Panc1 (cell line): ENCODE results near the gene PIK3R5. TPM values are rescaled to one million over a fixed set of nuclear protein-coding genes. Genes with fewer than 3 reads are reported as not detected.

Experiments
- ATAC-seq: fragments of 200-7000 bp; cut with Tn5 transposase; 2 replicates; pipeline ENCODE4 v1.9.1; 2020; ENCODE audit warnings: mild to moderate bottlenecking, moderate library complexity
- BruUV-seq: library from RNA; stranded (reverse); fragments of 400-500 nt; replicated peaks from 2 replicates; lab custom pipeline; 2021; lab: Mats Ljungman, UMichigan
- CTCF ChIA-PET: fragments of 300-600 bp; sonication (Branson Sonifier 250); formaldehyde crosslinking; loops from one replicate; lab custom pipeline; 2022; ENCODE audit warnings: antibody characterized with exemption; lab: Charles Lee
- POLR2A ChIA-PET: fragments of 300-600 bp; sonication (Branson Sonifier 250); formaldehyde crosslinking; loops from one replicate; lab custom pipeline; 2022; ENCODE audit warnings: antibody characterized with exemption; lab: Charles Lee
- DNase-seq: peaks from one replicate; pipeline ENCODE4 v3.0.0-alpha.2; 2010; ENCODE audit warnings: low read depth, low spot score
- H3K27ac ChIP-seq: 2 replicates; pipeline ENCODE4 v1.5.1; 2011; ENCODE audit warnings: mild to moderate bottlenecking, low read length, inconsistent platforms
- H3K27me3 ChIP-seq: fragments of 200-500 bp; sonication (Bioruptor generic); 2 replicates; pipeline ENCODE4 v1.6.0; 2014; ENCODE audit warnings: low read length, inconsistent platforms; ENCODE audit not compliant: control insufficient read depth, insufficient read depth
- H3K36me3 ChIP-seq: fragments of 200-500 bp; sonication (Bioruptor generic); 2 replicates; pipeline ENCODE4 v1.5.1; 2014; ENCODE audit warnings: inconsistent platforms, mild to moderate bottlenecking, low read length, moderate library complexity; ENCODE audit not compliant: control insufficient read depth, insufficient read depth
- H3K4me1 ChIP-seq: 2 replicates; pipeline ENCODE4 v1.5.1; 2011; ENCODE audit warnings: inconsistent platforms, mild to moderate bottlenecking, low read length, moderate library complexity; ENCODE audit not compliant: control insufficient read depth, insufficient read depth
- H3K4me3 ChIP-seq, 2 experiments: 2 replicates each; pipeline ENCODE4 v1.5.1; 2011 to 2012; ENCODE audit warnings: low read depth in 2 of 2, low read length in 2 of 2, mild to moderate bottlenecking in 2 of 2, inconsistent platforms in 1 of 2, moderate library complexity in 1 of 2
- H3K9me3 ChIP-seq: fragments of 200-500 bp; sonication (Bioruptor generic); 2 replicates; pipeline ENCODE4 v1.5.1; 2014; ENCODE audit warnings: low read depth, mild to moderate bottlenecking, inconsistent platforms, low read length, moderate library complexity; ENCODE audit not compliant: control insufficient read depth, insufficient read depth
- POLR2AphosphoS5 ChIP-seq: IDR thresholded peaks from 2 replicates; pipeline ENCODE4 v1.6.1; 2012; ENCODE audit warnings: mild to moderate bottlenecking, low read depth, low read length, moderate library complexity
- SIN3A ChIP-seq: IDR thresholded peaks from 2 replicates; pipeline ENCODE4 v1.6.1; 2012; ENCODE audit warnings: low read depth, mild to moderate bottlenecking, low read length, moderate library complexity, borderline replicate concordance; ENCODE audit not compliant: insufficient read depth
- TCF7L2 ChIP-seq: IDR thresholded peaks from 2 replicates; pipeline ENCODE4 v1.6.1; 2011; ENCODE audit warnings: mild to moderate bottlenecking, low read depth, low read length, inconsistent platforms
- in situ Hi-C: cut with HindIII; loops from 2 replicates; pipeline ENCODE4 v1.10.0; 2016; ENCODE audit warnings: low sequenced_read_pairs, low pct_unique_long_range_greater_than_20kb
- intact Hi-C: fragments of 100-400 bp; cut with micrococcal nuclease; formaldehyde crosslinking; loops from one replicate; pipeline ENCODE4 v1.10.0; 2022; ENCODE audit not compliant: unreplicated experiment
- total RNA-seq: library from RNA; stranded (reverse); gene quantifications from one replicate; pipeline ENCODE4 v1.2.1, GENCODE V29; 2021; ENCODE audit not compliant: unreplicated experiment
- TF ChIP-seq, protein P1 (sequence below), 2 experiments: IDR thresholded peaks; 2 replicates each; pipeline ENCODE4 v1.6.1; 2011 to 2012; ENCODE audit warnings: low read depth in 2 of 2, control low read depth in 1 of 2, low read length in 1 of 2, mild to moderate bottlenecking in 1 of 2, moderate library complexity in 1 of 2; ENCODE audit not compliant: insufficient read depth in 1 of 2
- TF ChIP-seq, protein P2 (sequence below): fragments of 450-650 bp; IDR thresholded peaks from 2 replicates; pipeline ENCODE4 v1.5.1; 2017; ENCODE audit warnings: mild to moderate bottlenecking

The PIK3R5 gene
- total RNA-seq, 1 experiment from 2014 or later: 0.15 TPM

DNA sequence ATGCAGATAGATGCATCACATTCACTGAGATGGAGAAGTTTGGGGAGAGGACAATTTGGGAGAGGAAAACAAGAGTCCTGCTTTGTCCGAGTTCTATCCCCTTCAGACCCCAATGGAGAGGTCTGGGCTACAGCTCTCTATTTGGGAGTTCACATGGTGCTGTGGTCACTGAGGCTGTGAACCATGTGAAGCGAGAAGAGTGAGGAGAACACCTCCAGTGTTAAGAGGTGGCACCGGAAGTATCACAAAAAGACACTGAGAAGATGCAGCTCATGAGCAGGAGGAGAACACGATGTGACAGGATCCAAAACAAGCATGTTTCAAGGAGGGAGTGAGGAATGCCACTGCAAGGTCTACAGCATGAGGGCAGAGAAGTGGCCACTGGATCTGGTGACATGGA is 39.7 kb downstream of the PIK3R5 start:
- TF ChIP-seq, protein P1, sequence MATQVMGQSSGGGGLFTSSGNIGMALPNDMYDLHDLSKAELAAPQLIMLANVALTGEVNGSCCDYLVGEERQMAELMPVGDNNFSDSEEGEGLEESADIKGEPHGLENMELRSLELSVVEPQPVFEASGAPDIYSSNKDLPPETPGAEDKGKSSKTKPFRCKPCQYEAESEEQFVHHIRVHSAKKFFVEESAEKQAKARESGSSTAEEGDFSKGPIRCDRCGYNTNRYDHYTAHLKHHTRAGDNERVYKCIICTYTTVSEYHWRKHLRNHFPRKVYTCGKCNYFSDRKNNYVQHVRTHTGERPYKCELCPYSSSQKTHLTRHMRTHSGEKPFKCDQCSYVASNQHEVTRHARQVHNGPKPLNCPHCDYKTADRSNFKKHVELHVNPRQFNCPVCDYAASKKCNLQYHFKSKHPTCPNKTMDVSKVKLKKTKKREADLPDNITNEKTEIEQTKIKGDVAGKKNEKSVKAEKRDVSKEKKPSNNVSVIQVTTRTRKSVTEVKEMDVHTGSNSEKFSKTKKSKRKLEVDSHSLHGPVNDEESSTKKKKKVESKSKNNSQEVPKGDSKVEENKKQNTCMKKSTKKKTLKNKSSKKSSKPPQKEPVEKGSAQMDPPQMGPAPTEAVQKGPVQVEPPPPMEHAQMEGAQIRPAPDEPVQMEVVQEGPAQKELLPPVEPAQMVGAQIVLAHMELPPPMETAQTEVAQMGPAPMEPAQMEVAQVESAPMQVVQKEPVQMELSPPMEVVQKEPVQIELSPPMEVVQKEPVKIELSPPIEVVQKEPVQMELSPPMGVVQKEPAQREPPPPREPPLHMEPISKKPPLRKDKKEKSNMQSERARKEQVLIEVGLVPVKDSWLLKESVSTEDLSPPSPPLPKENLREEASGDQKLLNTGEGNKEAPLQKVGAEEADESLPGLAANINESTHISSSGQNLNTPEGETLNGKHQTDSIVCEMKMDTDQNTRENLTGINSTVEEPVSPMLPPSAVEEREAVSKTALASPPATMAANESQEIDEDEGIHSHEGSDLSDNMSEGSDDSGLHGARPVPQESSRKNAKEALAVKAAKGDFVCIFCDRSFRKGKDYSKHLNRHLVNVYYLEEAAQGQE (IDR thresholded peaks at IDR 0.05; ENCODE audit: insufficient read depth in 1 of 2, low read depth in 2 of 2, low read length in 1 of 2): no peak
- TF ChIP-seq POLR2AphosphoS5 (no peak), SIN3A (no peak), TCF7L2 (no peak)
- TF ChIP-seq, protein P2, sequence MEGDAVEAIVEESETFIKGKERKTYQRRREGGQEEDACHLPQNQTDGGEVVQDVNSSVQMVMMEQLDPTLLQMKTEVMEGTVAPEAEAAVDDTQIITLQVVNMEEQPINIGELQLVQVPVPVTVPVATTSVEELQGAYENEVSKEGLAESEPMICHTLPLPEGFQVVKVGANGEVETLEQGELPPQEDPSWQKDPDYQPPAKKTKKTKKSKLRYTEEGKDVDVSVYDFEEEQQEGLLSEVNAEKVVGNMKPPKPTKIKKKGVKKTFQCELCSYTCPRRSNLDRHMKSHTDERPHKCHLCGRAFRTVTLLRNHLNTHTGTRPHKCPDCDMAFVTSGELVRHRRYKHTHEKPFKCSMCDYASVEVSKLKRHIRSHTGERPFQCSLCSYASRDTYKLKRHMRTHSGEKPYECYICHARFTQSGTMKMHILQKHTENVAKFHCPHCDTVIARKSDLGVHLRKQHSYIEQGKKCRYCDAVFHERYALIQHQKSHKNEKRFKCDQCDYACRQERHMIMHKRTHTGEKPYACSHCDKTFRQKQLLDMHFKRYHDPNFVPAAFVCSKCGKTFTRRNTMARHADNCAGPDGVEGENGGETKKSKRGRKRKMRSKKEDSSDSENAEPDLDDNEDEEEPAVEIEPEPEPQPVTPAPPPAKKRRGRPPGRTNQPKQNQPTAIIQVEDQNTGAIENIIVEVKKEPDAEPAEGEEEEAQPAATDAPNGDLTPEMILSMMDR: no peak
- BruUV-seq: no TSS peak
- Histone ChIP-seq H3K9me3 (peaks cover 15% of the 10 kb centered on the region; the same call in 1 of the 2 replicates), H3K4me1 (no peaks in the 10 kb centered on the region), H3K27ac (no peak overlapping the region), H3K27me3 (no peaks in the 10 kb centered on the region; the same call in 1 of the 2 replicates), H3K36me3 (no peaks in the 10 kb centered on the region), H3K4me3 (no peak overlapping the region)
- POLR2A ChIA-PET: no interaction called here
- no peak for DNase-seq
- ATAC-seq: no peak
- CTCF ChIA-PET: no interaction called here
- intact Hi-C loops: no loop called here
- in situ Hi-C loops: no loop called here

DNA sequence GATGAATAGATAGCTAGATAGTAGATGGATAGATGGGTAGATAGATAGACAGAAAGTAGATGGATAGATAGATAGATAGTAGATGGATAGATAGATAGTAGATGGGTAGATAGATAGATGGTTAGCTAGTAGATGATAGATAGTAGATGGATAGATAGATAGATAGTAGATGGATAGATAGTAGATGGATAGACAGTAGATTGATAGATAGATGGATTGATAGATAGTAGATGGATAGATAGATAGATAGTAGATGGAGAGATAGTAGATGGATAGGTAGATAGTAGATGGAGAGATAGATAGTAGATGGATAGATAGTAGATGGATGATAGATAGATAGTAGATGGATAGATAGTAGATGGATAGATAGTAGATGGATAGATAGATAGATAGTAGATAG is 40.4 kb downstream of the PIK3R5 start:
- BruUV-seq: no TSS peak
- POLR2A ChIA-PET: no interaction called here

More for the DNA sequence above, 40.4 kb downstream of the PIK3R5 start:
- peaks cover 15% of the 10 kb centered on the region; the same call in 1 of the 2 replicates for H3K9me3 ChIP-seq
- intact Hi-C loops: no loop called here
- DNase-seq (no peak), ATAC-seq (no peak)
- no peak for TF ChIP-seq TCF7L2
- no peak for TF ChIP-seq POLR2AphosphoS5
- TF ChIP-seq, protein P1 (IDR thresholded peaks at IDR 0.05; ENCODE audit: insufficient read depth in 1 of 2, low read depth in 2 of 2, low read length in 1 of 2): no peak
- TF ChIP-seq, protein P2: no peak
- TF ChIP-seq SIN3A: no peak
- no peaks in the 10 kb centered on the region for H3K4me1 ChIP-seq
- H3K36me3 ChIP-seq: no peaks in the 10 kb centered on the region
- no peak overlapping the region for H3K27ac ChIP-seq
- no peak overlapping the region for H3K4me3 ChIP-seq
- CTCF ChIA-PET: no interaction called here
- in situ Hi-C loops: no loop called here
- H3K27me3 ChIP-seq: no peaks in the 10 kb centered on the region; the same call in 1 of the 2 replicates
